Activated CD4-positive, CD25-positive, alpha-beta regulatory T cell treated with anti-CD3 and anti-CD28 coated beads, Interleukin-2, amount 50 U/mL, for 16 hours (primary cell): ENCODE results near the gene VPS4A.

Experiments
- DNase-seq: peaks from one replicate; pipeline ENCODE4 v3.0.0-alpha.2; 2020; ENCODE audit warnings: low read depth, low spot score

Gene VPS4A

DNA sequence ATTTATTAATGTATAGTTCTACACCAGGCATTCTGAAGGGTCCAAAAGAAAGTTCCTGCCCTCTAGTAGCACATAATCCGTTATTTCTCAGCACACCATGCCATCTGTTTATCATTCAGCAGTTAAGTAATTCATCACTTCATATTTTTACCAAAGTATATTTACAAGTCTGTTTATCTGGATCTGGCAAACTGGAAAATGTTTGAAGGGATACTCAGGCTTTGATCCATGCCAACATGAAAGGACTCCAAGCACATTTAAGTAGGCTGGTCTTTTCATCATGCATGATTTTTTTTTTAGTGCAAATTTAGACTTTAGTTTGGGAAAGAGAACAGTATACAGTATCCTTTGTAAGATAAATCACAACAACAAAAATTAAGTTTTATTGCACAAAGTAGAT, 4.1 kb upstream of the VPS4A start:
- DNase-seq, result no peak

DNA sequence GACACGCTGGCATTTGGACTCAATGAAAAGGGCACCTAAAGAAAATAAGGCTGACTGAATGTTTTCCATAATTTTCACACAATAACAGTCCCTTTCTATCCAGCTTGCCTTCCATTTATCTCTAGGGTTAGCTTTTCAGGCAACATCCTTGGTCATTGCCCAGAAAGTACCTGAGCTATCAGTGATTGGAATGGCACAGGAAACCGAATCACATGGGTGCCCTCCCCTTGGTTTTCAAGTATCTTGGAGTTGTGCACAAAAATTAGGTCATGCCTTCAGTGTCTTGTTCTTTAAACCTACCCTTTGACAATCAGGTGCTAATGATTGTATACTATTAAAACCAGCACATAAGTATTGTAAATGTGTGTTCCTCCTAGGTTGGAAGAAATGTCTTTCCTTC, 3.3 kb upstream of the VPS4A start:
- no peak for DNase-seq

DNA sequence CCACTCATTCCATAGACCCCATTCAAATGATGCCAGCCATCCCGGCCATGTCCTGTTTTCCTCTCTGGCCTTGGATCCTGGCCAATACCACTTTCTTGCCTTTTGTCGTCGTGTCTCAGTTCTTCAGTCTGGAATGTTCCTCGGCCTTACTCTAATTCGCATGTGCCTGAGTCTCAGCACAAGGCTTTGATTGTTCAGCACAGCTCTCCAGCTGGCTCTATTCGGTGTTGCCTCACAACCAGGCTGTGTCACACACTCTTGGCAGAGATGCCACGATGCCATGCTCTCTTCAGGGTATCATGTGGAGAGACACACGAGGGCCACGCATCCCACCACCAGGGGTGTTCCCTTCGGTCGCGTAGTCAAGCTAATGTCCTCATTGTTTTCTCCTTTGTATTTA, 1.8 kb upstream of the VPS4A start:
- DNase-seq, result no peak

DNA sequence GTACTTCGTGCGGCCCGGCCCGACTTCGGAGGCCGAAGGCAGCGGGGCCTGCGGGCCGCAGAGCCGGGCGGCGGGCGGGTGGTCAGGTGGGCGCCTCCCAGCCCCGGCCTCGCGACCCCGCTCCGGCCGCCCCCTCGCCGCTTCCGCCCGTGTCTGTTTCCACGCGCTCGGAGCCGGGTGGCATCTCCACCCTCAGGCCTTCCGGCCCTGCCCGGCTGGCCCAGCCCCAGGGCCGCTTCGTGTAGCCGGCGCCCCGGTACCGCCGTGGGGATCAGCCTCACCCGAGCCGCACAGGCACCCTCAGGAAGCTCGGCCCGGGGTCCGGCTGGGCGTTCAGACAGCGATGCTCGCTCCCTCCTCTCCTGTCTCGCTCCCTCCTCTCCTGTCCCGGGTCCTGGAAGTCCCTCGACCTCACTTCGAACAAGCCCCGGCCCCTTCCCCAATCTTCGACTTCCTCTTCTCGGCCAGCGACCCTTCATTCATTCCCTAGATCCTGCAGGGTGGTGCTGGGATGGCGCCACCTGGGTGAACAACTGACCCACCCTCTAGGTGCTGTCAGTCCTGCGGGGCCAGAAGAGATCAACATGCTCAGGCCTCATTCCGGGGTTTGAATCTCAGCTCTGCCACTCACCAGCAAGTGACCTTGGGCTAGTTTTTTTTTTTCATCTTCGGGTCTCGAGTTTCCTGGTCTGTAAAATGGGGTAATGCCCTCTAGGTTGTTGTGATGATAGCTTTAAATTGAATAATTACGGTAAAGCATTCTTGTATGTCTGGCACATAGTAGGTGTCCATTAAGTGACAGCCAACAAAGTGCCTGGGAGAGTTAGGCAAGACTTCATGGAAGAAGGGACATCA, 610 bp downstream of the VPS4A start:
- no peak for DNase-seq

DNA sequence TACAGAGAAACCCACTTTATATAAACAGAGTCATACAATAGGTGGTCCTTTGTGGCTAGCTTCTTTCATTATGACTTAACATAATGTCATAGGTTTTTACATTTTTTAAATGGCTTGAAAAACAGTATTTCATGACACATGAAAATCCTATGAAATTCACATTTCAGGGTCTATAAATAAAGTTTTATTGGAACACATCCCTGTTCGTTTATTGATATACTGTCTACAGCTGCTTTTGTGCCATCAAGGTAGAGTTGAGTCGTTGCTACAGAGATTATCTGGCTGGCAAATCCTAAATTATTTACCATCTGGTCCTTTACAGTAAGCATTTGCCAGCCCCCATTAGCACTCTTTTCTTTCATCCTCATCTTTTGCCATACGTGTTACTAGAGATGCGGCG, 2.3 kb downstream of the VPS4A start:
- DNase-seq, result no peak

DNA sequence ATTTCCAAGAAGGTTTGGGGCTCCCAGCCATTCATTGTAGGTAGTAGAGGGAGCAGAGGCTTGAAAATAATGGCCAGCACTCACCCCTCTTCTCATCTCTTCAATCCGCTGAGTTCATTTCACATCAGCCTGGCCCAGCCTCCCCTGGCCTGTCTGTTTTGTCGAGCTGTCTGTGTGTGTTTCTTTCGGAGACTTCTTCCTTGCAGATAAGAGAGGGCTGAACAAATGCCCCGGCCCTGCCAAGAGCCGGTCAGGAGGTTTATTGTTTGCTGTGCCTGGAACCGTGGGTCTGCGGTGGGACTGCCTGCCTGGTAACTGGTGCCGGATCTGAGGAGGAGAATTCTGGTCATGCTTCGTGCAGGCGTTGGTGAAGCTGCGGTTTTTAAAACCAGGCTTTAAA, 3.4 kb downstream of the VPS4A start:
- no peak for DNase-seq

DNA sequence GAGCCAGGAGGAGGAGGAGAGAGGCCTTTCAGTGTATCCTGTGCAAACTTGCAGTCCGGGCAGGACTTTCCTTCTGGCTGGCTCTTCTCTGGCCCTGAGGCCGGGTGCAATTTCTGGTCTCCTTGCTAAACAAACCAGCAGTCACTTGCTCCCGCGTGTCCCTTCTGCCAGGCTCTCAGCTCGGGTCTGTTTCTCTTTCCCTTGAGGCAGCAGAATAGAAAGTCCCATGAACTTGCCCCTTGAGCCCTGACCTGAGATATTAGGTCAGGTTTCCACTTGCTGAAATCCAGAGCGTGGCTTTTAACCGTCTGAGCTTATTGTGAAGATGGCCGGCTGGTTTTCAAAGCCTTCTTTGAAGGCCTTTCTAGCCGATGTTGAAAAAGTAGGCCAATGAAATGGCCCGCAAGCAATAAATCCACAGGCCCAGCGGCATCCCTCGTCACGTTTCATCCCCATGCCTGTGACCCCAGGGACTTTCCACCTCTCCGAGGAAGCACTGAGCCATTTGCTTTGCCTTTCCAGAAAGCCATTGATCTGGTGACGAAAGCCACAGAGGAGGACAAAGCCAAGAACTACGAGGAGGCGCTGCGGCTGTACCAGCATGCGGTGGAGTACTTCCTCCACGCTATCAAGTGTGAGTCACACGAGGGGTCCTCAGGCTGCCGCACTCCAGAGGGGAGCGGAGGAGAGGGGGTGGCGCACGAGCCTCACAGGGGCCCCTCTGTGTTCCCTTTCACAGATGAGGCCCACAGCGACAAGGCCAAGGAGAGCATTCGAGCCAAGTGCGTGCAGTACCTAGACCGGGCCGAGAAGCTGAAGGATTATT, 4.5 kb downstream of the VPS4A start:
- DNase-seq, result no peak

DNA sequence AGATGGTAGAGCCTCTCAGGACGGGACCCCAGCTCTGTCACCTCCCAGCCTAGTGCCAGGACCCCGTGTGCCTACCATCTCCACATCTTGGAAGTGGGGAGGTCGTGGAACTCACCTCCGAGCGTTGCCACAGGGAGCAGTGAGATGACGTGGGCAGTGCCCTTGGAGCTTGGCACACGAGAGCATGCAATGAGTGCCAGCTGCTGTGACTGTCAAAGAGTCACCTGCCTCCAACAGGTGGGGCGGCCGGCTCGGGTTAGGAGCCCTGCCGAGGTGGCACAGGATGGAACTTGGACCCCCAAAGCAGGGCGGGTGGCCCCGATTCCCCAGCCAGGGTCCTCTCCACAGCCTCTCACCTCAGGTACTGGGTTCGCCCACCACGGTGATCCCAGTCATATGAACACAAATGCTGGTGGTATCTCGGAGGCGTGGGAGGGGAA, 5.5 kb downstream of the VPS4A start:
- no peak for DNase-seq

DNA sequence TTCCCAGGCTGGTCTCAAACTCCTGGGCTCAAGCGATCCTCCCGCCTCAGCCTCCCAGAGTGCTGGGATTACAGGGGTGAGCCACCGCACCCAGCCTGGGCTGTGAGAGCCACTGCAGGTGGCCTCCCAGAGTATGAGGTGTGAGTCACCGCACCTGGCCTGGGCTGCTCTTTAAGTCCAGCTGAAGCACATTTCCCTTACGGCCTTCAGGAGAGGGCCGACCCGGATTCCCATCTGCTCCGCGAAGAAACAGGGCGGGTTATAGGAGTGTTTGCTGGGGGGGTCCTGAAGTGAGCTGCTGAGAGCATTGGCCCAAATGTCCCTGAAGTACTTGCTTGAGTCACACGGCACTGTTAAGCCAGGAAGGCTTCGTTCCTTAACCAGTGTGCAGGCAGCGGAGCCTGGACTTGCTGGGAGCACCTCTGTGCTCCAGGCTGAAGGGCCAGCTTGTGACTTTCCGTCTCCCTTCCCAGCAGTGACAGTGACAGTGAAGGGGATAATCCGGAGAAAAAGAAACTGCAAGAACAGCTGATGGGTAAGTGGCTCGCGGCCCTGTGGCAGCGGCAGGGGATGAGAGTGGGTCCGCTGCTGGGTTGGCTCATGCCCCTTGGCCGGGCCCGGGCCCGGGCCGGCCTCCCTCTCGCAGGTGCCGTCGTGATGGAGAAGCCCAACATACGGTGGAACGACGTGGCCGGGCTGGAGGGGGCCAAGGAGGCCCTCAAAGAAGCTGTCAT, 7.2 kb downstream of the VPS4A start:
- DNase-seq, result no peak

DNA sequence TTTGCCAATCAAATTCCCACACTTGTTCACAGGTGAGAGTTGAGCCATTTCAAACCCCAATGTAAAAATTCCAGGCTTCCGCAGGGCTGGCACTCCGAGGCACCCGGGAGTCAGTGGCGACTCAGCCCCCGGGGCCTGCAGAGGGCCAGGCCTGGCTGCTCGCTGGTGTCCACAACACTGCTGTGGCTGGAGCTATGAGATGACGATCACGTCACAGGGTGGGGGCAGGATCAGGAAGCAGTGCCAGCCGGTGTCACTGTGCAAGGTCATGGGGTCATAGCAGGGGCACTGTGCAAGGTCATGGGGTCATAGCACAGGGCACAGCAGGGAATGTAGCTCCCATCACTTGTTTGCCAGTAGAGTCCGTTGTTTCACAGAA, 7.8 kb downstream of the VPS4A start:
- DNase-seq, result no peak

DNA sequence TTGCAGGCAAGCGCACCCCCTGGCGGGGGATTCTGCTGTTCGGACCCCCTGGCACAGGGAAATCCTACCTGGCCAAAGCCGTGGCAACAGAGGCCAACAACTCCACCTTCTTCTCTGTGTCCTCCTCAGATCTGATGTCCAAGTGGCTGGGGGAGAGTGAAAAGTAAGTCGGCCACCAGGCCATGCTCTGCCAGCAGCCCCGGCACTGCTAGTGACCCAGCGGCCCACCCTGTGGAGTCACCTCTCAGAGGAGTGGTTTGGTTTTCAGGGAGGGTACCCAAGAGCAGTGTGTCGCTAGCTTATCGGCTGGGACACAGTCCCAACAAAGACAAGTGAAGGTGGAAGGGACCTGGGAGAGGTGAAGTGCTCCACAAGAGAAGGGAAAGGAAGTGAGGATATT, 8.2 kb downstream of the VPS4A start:
- no peak for DNase-seq

DNA sequence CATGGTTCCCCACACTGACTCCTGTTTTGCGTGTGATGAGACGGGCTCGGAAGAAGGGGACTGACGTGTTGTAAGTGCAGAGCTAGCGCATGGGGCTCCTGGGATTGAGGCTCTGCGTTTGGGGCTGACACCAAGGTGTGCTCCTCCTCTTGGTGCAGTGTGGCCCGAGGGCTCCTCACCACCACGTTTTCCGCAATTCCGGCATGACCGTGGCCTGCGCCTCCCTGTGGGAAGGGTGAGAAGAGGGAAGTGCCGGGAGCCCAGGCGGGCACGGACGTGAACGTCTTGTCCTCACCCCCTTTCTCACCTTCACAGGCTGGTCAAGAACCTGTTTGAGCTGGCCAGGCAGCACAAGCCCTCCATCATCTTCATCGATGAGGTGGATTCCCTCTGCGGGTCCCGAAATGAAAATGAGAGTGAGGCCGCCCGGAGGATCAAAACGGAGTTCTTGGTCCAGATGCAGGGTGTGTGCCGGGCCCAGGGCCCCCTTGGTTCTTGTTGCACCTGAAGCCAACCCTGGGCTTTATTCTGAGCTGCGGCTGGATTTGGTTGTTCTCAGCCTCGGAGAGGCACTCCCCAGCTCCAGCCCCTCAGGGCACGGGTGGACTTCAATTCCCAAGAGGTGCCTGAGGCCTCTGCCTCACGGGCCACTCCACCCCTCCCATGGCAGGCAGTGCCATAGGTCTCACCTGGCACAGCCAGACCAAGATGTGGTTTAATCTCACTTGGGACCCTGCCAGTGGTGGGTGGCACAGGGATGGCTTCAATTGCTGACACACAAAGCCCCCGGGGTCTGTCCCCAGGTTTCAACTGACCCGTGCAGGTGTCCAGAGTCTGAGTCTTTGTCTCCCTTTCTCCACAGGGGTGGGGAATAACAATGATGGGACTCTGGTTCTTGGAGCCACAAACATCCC, 8.9 kb downstream of the VPS4A start:
- DNase-seq, result no peak

- no peak for DNase-seq
Measured at GRCh38 chr16:69320740-69321073, 9.6 kb downstream of the VPS4A start.

DNA sequence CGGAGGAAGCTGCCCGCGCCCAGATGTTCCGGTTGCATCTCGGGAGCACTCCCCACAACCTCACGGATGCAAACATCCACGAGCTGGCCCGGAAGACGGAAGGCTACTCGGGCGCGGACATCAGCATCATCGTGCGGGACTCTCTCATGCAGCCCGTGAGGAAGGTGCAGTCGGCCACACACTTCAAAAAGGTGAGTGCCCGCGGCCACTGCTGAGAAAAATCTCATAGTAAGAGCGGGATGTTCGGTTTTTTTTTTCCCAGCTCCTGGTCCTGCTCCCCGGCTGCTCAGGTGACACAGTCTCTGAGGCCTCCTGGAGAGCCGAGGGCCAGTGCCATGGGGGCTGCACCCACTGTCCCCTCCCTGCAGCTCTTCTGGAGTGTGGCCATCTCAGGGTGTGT, 9.9 kb downstream of the VPS4A start:
- no peak for DNase-seq

GRCh38 chr16:69322343-69322742, 11.2 kb downstream of the VPS4A start:
- DNase-seq, result no peak

DNA sequence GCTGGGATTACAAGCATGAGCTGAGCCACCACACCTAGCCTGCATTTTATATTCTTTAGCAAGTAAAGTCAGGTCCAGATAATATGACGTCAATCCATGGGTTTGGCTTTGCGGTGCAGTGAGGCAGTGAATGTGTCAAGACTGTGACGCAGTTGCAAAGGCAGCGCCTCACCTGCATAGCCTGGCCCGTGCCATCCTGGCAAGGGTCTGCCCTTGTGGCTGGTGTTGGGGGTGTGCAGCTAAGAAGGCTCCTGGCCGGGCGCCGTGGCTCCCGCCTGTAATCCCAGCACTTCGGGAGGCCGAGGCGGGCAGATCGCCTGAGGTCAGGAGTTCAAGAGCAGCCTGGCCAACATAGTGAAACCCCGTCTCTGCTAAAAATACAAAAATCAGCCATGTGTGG, 12.3 kb downstream of the VPS4A start:
- no peak for DNase-seq

- DNase-seq, result no peak
Measured at GRCh38 chr16:69324013-69324531, 12.9 kb downstream of the VPS4A start.

- no peak for DNase-seq
Measured at GRCh38 chr16:69324585-69325253, 13.6 kb downstream of the VPS4A start.

- no peak for DNase-seq
Measured at GRCh38 chr16:69325784-69326171, 14.6 kb downstream of the VPS4A start.

- no peak for DNase-seq
Measured at GRCh38 chr16:69326172-69326873, 15.2 kb downstream of the VPS4A start.
